GM18873 (cell line): ENCODE results near the gene STK10.

ENCODE experiments used
- ATAC-seq: cut with Tn5 transposase; IDR thresholded peaks from one replicate; pipeline ENCODE4 v1.9.1; 2021; ENCODE audit warnings: mild to moderate bottlenecking, moderate library complexity, moderate number of reproducible peaks; ENCODE audit not compliant: unreplicated experiment, low FRiP score

The STK10 gene

GRCh38 chr5:172144931-172145869, 42.8 kb downstream of the STK10 start:
- ATAC-seq = no peak

- ATAC-seq = peak; percentile 68
Observed at GRCh38 chr5:172144291-172144815, 43.7 kb downstream of the STK10 start.

GRCh38 chr5:172143875-172144274, 44.1 kb downstream of the STK10 start:
- ATAC-seq = no peak

GRCh38 chr5:172142709-172143215, 45.3 kb downstream of the STK10 start:
- ATAC-seq = no peak

GRCh38 chr5:172141949-172142319, 46.1 kb downstream of the STK10 start:
- ATAC-seq = no peak

- no peak for ATAC-seq
Observed at GRCh38 chr5:172140866-172141265, 47.2 kb downstream of the STK10 start.

GRCh38 chr5:172140120-172140519, 47.9 kb downstream of the STK10 start:
- ATAC-seq = no peak

- ATAC-seq = no peak
Observed at GRCh38 chr5:172137046-172137445, 51.0 kb downstream of the STK10 start.

GRCh38 chr5:172133359-172134029, 54.5 kb downstream of the STK10 start:
- ATAC-seq = no peak

GRCh38 chr5:172131690-172132089, 56.3 kb downstream of the STK10 start:
- no peak for ATAC-seq

GRCh38 chr5:172129256-172129910, 58.6 kb downstream of the STK10 start:
- ATAC-seq = no peak

GRCh38 chr5:172127581-172127980, 60.4 kb downstream of the STK10 start:
- ATAC-seq = no peak

- no peak for ATAC-seq
Observed at GRCh38 chr5:172123269-172123692, 64.7 kb downstream of the STK10 start.

GRCh38 chr5:172119921-172120688, 67.9 kb downstream of the STK10 start:
- no peak for ATAC-seq

GRCh38 chr5:172118891-172119290, 69.1 kb downstream of the STK10 start:
- no peak for ATAC-seq

- no peak for ATAC-seq
Observed at GRCh38 chr5:172117977-172118701, 69.9 kb downstream of the STK10 start.

- ATAC-seq = no peak
Observed at GRCh38 chr5:172115541-172115982, 72.5 kb downstream of the STK10 start.

GRCh38 chr5:172114875-172115422, 73.1 kb downstream of the STK10 start:
- peak; percentile 43 for ATAC-seq

GRCh38 chr5:172113036-172113435, 75.0 kb downstream of the STK10 start:
- ATAC-seq = no peak
